ENCODE results near the gene TSBP1.
"Not testable (repeated sequence)": the region's sequence is repeated elsewhere in the genome, so short reads cannot be mapped to it uniquely, and the experiment has no call there.

The TSBP1 gene

DNA sequence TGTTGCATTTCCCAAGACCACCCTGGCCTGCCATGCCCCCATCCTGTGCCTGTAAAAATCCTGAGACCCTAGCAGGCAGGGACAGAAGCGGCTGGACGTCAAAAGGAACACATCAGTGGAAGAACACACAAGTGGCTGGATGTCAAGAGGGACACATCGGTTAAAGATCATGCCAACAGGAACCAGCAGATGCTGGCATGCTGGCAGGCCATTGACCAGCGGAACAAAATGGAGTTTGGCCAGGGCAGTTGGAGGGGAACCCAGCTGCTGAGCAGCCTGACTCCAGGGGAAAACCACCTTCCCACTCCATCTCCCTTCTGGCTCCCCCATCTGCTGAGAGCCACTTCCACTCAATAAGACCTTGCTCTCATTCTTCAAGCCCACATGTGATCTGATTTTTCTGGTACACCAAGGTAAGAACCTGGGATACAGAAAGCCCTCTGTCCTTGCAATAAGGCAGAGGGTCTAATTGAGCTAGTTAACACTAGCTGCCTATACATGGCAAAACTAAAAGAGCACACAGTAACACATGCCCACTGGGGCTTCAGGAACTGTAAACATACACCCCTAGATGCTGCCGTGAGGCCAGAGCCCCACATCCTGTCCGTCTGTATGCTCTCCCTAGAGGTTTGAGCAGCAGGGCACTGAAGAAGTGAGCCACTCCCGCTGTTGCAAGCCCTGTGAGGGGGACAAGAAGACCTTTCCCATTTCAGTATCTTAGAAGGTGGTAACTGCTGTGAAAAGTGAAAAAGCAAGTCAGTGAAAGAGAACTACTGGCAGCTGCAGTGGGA, 4.2 kb upstream of the TSBP1 start:
- no peak for DNase-seq

DNA sequence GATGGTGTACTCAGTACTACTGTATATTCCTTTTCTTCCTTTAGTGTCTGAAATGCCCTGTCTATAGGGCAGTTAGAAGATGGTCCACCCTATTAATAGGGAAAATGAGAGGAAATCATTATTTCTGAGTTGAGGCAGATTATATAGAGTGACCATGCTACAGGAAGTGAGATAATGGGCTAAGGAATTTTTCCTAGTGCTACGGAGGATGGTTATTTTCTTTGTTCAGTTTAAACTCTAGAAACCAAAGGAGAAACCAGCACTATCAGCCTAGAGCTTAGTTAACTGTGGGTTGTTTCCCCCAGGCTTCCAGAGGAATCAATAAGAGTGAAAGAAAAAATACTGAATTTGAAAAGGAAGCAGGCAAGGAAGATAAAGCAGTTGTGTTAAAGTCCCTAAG, 474 bp downstream of the TSBP1 start:
- DNase-seq: no peak

DNA sequence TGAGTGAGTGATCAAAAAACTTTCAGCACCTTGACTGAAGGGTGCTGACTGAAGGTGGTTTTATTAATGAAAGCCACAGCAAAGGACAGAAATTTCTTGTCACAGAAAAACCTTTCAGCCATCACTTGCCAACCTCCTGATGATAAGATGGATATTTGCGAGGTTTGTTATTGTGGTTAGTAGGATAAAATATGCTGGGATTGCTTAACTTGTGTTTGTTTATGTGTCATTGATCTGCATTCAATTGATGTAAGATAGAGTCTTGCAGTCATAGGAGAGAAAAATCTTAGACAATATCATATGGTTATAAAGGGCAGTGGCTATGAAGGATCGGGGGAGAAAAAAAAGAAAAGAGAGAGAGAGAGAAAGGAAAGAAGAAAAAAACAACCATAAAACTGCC, 1.2 kb downstream of the TSBP1 start:
- no peak for DNase-seq

DNA sequence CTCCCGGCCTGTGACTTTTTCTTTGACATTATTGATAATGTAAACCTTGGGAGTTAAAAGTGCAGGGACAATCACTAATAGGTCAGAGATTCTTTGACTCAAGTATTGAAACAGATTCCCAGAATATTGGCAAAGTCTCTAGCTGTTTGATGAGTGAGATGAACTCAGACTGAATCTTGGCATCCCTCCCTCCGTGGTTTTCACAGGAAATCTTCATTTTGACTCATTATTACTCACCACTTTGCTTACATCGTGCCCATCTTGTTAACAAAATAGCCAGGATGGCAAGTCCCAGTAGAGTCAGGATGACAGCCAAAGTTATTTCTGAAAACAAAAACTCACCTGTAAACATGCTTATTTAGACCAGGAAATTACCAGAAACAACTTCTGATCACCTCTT, 2.0 kb downstream of the TSBP1 start:
- DNase-seq: no peak

DNA sequence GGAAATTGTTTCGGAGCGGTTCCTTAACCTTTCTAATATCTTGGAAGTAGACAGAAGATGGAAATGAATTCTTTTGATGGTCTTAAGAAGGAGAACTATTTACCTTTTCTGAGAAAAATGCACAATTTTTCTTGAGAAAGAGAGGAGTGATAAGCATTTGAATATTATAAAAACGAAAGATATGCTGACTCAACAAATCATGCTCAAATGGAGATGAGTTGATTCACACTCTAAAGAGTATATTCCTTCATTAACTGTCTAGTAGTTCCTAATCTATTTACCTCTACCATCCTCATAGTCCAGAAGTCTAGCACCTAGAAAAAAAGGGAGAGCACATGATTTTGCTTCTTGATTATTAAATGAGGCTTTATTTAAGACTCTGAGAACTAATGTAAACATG, 4.1 kb downstream of the TSBP1 start:
- no peak for DNase-seq

DNA sequence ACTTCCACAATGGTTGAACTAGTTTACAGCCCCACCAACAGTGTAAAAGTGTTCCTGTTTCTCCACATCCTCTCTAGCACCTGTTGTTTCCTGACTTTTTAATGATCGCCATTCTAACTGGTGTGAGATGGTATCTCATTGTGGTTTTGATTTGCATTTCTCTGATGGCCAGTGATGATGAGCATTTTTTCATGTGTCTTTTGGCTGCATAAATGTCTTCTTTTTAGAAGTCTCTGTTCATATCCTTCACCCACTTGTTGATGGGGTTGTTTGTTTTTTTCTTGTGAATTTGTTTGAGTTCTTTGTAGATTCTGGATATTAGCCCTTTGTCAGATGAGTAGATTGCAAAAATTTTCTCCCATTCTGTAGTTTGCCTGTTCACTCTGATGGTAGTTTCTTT, 12.5 kb downstream of the TSBP1 start:
- DNase-seq: not testable (repeated sequence)

DNA sequence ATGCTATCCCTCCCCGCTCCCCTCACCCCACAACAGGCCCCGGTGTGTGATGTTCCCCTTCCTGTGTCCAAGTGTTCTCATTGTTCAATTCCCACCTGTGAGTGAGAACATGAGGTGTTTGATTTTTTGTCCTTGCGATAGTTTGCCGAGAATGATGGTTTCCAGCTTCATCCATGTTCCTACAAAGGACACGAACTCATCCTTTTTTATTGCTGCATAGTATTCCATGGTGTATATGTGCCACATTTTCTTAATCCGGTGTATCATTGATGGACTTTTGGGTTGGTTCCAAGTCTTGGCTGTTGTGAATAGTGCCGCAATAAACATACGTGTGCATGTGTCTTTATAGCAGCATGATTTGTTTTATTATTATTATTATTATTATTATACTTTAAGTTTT, 13.2 kb downstream of the TSBP1 start:
- DNase-seq: not testable (repeated sequence)

DNA sequence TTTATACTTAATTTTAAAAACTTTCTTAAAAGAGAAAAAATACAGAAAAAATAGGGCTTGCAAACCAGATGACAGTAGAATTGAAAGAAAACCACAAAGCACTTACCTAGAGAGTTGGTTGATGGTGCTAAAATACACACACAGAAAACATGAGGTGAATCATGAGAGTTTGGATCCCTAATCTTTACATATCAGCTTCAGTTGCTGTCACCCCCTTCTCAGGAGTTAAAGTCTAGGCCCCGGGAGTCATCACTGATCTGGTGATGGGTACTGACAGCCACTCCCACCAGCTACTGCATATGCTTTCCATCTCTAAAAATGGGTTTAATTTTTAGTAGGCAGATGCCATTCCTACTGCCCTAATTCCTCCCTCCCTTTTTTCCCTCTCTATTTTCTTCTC, 16.7 kb downstream of the TSBP1 start:
- no peak for DNase-seq

DNA sequence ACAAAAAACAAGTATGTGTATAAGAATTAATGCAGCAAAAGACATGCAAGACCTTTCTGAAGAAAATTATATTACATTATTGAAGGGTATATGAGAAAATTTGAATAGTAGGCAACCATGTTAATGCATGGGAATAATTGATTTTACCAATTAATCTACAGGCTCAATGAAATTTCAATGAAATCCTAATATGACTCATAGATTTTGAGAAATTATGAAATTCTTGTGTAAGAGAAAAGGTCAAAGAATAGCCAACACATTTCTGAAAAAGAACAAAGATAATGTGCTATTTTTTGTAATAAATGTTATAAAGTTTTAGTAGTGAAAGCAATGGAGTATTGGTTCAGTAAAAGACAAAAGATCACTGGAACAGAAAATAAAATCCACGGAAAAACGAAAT, 18.4 kb downstream of the TSBP1 start:
- no peak for DNase-seq

DNA sequence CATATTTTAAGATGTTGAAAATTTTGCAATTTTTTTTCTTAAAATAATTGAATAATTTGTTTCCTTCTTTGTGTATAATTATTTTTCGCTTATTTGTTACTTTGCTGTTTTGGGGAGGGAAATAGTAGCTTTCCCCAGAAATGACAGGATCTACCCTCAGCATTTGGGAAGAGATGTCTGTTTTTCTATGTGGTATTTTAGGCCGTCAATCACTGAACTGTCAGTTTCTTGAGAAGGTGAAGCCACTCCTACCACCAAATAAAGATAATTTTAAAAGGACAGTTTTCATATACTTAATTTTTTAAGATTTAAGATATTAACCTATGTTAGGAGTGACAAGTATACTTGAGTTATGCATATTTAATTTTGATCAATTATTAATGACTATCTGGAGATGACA, 31.5 kb downstream of the TSBP1 start:
- DNase-seq: no peak

DNA sequence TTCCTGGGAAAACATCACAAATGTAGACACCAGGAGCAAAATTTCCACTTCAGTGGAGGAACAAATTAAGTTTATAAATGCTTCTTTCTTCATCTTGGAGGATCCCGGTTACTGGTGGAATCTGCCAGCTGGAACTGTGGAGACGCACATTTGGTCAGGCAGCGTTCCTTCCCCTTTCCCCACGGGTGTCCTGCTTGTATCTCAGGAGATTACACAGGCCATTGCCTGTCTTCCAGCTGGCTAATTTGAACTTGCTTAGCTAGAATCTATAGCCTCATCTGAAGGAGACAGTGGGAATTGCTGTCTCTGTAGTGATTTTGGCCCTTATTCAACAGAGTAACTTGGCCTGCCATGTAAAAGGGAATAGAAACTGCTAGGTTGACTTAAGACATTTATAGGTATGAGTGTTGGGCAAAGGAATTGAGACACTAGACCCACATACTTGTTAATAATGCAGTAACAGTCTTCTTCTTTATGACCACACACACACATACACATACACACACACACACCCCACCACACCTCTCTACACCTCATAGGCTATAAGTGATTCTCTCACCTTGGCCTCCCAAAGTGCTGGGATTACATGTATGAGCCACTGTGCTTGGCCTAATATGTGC, 34.4 kb downstream of the TSBP1 start:
- no peak for DNase-seq

DNA sequence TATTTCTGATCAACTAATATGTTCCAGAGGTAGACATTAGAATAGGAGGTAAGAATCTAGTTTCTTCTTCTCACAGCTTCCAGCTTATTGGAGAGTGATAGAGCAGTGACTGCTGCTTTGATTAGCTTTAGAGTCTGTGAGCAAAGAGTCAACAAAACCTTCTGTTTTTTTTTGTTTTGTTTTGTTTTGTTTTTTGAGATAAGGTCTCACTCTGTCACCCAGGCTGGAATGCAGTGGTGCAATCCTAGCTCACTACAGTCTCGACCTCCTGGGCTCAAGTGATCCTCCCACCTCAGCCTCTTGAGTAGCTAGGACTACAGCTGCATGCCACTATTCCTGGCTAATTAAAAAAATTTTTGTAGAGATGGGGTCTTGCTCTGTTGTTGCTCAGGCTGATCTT, 39.3 kb downstream of the TSBP1 start:
- DNase-seq: no peak

DNA sequence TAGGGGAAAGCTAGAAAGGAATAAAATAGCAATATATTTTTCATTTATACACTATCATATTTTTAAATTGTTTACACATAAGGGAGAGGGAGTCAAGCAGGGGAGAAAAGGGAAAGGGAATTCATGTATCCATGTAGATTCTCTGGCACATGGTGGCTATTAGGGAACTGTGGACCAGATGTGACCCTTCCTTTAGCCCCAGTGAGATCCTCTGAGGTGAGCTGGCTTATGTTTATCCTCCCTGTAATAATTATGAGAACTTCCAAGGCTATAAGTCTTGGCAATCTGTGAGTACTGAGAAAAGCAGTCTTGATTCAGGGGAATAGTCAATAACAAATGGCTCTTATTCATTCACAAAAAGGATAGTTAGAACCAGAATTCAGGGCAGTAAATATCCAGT, 42.6 kb downstream of the TSBP1 start:
- no peak for DNase-seq

DNA sequence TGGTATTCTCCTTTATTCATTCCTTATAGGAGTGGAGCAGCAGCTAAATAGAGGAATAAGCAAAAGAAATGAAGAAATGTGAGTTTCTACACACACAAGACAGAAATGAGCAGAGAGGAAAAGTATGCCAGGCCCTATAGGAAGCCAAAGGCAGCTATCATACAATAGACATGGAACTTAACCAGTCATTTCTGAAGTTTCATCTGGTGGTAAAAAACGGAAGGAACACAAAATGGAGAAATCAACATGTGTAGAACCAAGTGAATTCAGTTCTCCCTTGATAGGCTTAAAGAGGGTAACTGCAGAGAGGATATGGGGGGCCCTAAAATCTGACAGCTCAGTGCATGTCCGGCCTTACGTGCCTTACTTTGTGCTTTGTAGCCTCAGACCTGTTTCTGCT, 44.6 kb downstream of the TSBP1 start:
- DNase-seq: no peak

DNA sequence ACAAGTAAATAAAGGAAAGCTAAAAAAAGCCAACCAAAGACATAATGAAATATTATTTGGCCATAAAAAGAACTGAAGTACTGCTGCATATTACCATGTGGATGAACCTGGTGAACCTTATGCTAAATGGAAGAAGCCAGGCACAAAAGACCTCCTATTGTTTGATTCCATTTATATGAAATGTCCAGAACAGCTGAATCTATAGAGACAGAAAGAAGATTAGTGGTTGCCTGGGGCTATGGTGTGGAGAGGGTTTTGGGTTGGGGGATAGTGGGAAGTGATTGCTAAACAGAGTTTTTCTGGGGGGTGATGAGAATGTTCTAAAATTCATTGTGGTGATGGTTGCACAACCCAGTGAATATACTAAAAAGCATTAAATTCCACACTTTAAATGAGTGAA, 53.2 kb downstream of the TSBP1 start:
- no peak for DNase-seq

DNA sequence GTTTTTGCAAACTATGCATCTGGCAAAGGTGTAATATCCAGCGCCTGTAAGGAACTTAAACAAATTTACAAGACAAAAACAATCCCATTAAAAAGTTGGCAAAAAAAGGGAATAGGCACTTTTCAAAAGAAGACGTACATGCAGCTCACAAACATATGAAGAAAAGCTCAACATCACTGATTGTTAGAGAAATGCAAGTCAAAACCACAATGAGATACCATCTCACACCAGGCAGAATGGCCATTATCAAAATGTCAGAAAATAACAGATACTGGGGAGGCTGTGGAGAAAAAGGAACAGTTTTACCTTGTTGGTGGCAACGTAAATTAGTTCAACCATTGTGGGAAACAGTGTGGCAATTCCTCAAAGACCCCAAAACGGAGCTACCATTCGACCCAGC, 54.2 kb downstream of the TSBP1 start:
- DNase-seq: no peak

DNA sequence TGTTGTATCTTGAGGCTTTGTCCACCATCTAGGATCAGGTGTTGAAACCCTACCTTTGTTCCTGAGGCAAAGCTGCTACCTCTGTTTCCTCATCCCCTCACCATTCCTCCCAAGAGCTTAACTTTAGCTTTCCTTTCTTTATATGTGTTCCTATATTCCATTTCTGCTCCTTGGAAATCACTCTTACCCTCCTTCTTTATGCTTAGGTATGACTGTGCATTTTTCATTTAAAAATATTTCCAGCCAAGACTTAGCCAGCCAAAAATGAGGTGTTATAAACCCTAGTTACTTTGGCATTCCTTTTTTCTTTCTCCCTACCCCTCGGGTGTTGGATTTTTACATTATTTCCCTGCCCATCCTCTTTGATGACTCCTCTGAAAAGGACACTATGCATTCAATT, 57.7 kb downstream of the TSBP1 start:
- no peak for DNase-seq

DNA sequence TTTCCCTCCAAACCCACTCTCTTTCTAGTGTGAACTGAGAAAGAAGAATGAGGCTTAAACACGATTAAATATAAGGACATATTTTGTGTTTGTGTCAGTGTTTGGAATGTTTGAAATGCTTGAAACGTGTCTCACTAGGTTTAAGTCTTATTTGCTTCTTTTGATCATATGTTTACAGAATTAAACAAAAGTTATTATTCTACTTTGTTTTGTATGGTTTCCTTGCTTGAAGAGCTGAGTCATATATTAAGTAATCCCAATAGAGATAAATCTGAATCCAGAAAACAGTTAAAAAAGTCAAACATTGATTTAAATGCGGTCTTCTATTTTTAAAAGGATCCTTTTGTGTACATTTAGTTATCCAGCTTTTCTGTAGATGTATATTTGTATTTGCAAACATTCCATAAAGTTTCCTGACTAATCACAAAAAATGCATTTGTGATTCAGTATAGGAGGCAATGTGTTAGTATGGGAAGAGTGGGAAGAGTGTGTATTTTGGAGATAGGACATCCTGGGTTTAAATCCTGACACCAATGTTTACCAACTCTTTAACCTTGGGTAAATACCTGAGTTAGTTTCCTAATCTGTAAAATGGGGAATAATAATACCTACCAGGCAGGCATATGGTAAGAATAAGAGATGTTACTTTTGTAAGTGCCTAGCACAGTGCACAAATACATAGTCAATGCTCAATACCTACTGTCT, 72.9 kb downstream of the TSBP1 start:
- DNase-seq: no peak

DNA sequence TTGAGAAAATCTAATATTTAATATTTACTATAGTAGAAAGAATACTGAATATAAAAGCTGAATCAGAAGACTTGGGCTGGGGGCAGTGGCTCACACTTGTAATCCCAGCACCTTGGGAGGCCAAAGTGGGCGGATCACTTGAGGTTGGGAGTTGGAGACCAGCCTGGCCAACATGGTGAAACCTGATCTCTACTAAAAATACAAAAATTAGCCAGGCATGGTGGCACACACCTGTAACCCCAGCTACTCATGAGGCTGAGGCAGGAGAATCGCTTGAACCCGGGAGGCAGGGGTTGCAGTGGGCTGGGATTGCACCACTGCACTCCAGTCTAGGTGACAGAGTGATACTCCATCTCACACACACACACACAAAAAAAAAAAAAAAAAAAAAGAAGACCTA, 76.7 kb downstream of the TSBP1 start:
- DNase-seq: not testable (repeated sequence)

DNA sequence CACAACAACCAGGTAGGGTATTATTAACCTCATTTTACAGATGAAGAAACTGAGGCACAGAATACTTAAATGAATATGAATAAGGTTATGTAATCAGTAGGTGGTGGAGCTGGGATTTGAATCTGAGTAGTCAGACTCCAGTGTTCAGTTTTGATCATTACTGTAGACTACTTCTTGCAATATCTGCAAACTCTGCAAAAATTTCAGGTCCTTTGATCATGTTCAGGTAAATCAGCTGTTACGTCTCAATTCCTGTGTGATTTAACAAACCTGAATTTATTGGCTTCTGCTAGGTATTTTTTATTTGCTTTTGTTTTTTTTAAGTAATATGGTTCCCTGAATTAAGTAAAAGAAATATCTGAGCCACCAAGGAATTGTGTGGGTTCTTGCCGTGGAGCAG, 77.1 kb downstream of the TSBP1 start:
- no peak for DNase-seq

DNA sequence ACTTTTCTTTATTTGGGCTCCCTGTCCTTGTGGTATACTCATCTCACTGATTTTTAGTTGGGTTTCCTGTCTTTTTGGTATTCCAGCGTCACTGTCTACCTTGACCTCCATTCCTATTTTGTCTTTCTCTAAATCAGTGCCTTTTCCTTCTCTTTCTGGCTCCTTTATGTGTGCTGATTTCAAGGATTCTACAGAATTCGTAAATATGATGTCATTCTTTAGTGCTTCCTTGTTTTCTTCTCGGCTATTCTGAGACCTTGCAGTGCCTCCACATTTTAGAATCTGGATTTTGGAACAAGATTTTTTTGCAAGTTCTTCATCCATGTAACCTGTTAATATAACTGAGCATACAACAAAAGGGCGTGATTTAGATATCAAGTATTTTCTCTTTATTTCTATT, 78.0 kb downstream of the TSBP1 start:
- no peak for DNase-seq

DNA sequence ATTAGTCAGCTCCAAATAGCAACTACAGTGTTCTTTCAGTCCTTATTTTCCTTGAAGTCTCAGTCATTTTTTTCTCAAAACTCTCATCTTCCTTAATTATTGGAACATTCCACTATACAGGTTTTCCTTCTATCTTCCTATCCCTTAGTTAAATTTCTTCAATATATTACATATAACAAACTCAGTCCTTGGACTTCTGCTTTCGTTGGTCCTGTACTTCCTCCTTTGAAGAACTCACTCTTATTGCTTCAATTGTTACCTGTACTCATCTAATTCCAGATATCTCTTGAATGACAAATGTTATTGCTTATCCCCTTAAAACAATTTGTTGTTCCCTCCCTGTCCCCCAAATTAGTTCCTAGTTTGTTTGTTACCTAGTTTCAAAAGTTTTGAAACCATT, 80.2 kb downstream of the TSBP1 start:
- no peak for DNase-seq

DNA sequence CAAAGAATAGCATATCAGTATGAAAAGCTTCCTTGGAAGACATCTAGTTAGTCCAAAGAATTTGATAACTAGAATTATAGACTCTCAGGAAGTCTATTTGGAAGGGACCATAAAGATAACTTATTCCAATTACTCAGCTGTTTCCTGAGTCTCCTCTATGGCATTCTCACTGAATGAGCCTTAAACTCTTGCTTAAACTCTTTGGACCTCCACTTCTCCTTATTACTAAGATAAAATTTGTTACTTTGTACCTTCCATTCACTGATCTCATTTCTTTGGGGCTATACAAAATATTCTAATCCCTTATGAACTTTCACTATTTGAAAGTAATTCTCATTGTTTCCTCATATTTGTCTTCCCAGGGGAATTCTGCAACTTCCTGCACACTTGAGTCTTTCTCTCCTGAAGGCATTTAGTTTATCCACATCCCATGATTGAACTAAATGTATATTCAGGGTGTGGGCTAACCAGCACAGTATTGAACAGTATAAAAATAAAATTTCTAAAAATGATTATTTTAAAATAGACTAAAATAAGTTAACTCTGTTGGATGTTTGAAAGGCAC, 80.7 kb downstream of the TSBP1 start:
- no peak for DNase-seq

DNA sequence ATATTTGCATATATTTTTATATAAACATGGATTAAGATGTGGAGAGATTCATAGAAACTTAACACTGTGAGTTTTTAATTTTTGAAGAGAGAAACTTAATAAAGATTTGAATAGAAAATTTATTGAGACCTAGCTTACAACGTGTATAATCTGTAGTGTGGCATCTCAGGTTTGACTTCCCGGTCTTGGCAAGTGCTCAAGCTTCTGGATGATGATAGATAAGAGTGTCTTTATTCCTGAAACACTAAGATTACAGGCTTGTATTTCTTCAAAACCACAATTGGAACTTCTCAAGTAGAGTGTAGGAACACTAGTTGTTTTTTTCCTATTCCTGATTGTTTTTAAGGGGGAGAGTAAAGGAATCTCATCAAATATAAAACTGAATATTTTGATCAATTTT, 83.3 kb downstream of the TSBP1 start:
- DNase-seq: no peak
